HG02981 (cell line): ENCODE results near the gene ARHGDIG.

Source experiments
- ATAC-seq: cut with Tn5 transposase; IDR thresholded peaks from one replicate; pipeline ENCODE4 v1.9.1; 2021; ENCODE audit warnings: mild to moderate bottlenecking, moderate library complexity; ENCODE audit not compliant: unreplicated experiment

The ARHGDIG gene

GRCh38 chr16:293043-293775 is 12.8 kb downstream of the ARHGDIG start:
- ATAC-seq = no peak

GRCh38 chr16:296276-296675 is 15.9 kb downstream of the ARHGDIG start:
- ATAC-seq = no peak

GRCh38 chr16:296806-297510 is 16.6 kb downstream of the ARHGDIG start:
- no peak for ATAC-seq

- no peak for ATAC-seq
These were observed 17.4 kb downstream of the ARHGDIG start for GRCh38 chr16:297832-298231.

- ATAC-seq = no peak
These were observed 20.8 kb downstream of the ARHGDIG start for GRCh38 chr16:301235-301634.

- no peak for ATAC-seq
These were observed 21.6 kb downstream of the ARHGDIG start for GRCh38 chr16:301950-302349.

- ATAC-seq = no peak
These were observed 23.5 kb downstream of the ARHGDIG start for GRCh38 chr16:303760-304505.

GRCh38 chr16:305916-306626 is 25.7 kb downstream of the ARHGDIG start:
- no peak for ATAC-seq

- no peak for ATAC-seq
These were observed 26.6 kb downstream of the ARHGDIG start for GRCh38 chr16:306911-307370.

GRCh38 chr16:307691-308312 is 27.4 kb downstream of the ARHGDIG start:
- no peak for ATAC-seq

GRCh38 chr16:309476-309875 is 29.1 kb downstream of the ARHGDIG start:
- ATAC-seq = no peak

GRCh38 chr16:311725-312124 is 31.3 kb downstream of the ARHGDIG start:
- ATAC-seq = no peak

- no peak for ATAC-seq
These were observed 34.0 kb downstream of the ARHGDIG start for GRCh38 chr16:314351-314750.

GRCh38 chr16:314795-315299 is 34.5 kb downstream of the ARHGDIG start:
- ATAC-seq = no peak

- ATAC-seq = no peak
These were observed 36.5 kb downstream of the ARHGDIG start for GRCh38 chr16:316741-317464.

GRCh38 chr16:317583-317982 is 37.2 kb downstream of the ARHGDIG start:
- ATAC-seq = no peak

- no peak for ATAC-seq
These were observed 38.2 kb downstream of the ARHGDIG start for GRCh38 chr16:318628-319027.

- no peak for ATAC-seq
These were observed 39.8 kb downstream of the ARHGDIG start for GRCh38 chr16:320206-320605.

- no peak for ATAC-seq
These were observed 41.1 kb downstream of the ARHGDIG start for GRCh38 chr16:321532-321931.
